Ovary (tissue), 3 donors: Measurements from ENCODE around the gene LMO7.

Experiments used
- EP300 ChIP-seq: sonication (generic); formaldehyde crosslinking; IDR thresholded peaks from one replicate; pipeline ENCODE4 v1.6.1; 2017; ENCODE audit warnings: antibody characterized with exemption
- TF ChIP-seq, protein P1 (sequence below), 3 donors: fragments of 450-650 bp in 2 of 3; fragments of 200-600 bp in 1 of 3; IDR thresholded peaks; one replicate each; pipeline versions ENCODE4 v1.5.1 to v1.8.0; 2016 to 2022; ENCODE audit warnings: antibody characterized with exemption in 3 of 3, mild to moderate bottlenecking in 1 of 3
- donor health status: DM: no; HTN: no; CAD: no.

DNA sequence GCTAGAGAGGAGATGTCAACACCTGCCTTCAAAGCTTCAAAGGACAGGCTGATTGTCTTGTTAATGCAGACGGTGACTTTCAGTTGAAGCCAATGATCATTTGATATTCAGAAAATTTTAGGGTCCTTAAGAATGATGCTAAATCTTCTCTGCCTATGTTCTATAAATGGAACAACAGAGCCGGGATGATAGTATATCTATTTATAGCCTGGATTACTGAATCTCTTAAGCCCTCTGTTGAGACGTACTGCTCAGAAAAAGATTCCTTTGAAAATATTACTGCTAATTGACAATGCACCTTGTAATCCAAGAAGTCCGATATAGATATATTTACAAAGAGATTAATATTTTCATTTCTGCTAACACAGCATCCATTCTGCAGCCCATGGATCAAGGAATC is 35.8 kb upstream of the LMO7 start:
- TF ChIP-seq, protein P1, sequence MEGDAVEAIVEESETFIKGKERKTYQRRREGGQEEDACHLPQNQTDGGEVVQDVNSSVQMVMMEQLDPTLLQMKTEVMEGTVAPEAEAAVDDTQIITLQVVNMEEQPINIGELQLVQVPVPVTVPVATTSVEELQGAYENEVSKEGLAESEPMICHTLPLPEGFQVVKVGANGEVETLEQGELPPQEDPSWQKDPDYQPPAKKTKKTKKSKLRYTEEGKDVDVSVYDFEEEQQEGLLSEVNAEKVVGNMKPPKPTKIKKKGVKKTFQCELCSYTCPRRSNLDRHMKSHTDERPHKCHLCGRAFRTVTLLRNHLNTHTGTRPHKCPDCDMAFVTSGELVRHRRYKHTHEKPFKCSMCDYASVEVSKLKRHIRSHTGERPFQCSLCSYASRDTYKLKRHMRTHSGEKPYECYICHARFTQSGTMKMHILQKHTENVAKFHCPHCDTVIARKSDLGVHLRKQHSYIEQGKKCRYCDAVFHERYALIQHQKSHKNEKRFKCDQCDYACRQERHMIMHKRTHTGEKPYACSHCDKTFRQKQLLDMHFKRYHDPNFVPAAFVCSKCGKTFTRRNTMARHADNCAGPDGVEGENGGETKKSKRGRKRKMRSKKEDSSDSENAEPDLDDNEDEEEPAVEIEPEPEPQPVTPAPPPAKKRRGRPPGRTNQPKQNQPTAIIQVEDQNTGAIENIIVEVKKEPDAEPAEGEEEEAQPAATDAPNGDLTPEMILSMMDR (IDR thresholded peaks at IDR 0.05): no peak
- TF ChIP-seq EP300: no peak
